ENCODE measurements around the gene GRB10.

Gene GRB10

DNA sequence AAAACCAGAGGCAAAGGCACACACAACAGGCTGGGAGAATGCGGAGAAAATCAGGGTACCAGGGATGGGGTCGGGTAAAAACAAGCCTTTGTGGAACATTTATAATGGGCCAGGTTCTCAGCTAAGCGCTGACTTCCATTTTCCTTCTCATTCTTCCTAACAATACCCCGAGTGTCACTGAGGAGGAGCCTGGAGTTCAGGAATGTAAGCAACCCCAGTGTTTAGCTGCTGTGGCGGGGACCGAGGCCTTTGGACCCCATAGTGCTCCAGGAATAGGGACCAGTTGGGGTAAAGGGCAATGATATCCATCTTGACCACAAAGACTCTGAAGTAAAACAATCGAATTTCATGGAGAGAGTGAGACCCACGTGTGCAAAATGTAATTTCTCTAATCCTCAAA lies 34.2 kb downstream of the GRB10 start:
- ChIA-PET CTCF (no interaction called here), POLR2A (no interaction called here)
- TF ChIP-seq HDGF (IDR thresholded peaks at IDR 0.05; ENCODE audit: borderline replicate concordance) (no peak), CTBP1 (IDR thresholded peaks at IDR 0.05; ENCODE audit: borderline replicate concordance) (no peak), FOXM1 (IDR thresholded peaks at IDR 0.05; ENCODE audit: borderline replicate concordance) (no peak), FOXK2 (IDR thresholded peaks at IDR 0.05) (no peak), ELF4 (IDR thresholded peaks at IDR 0.05) (no peak), L3MBTL2 (conservative IDR thresholded peaks at IDR 0.05) (no peak), SUZ12 (IDR thresholded peaks at IDR 0.05) (no peak), SP1 (IDR thresholded peaks at IDR 0.05) (no peak)
- TF ChIP-seq, protein P1, sequence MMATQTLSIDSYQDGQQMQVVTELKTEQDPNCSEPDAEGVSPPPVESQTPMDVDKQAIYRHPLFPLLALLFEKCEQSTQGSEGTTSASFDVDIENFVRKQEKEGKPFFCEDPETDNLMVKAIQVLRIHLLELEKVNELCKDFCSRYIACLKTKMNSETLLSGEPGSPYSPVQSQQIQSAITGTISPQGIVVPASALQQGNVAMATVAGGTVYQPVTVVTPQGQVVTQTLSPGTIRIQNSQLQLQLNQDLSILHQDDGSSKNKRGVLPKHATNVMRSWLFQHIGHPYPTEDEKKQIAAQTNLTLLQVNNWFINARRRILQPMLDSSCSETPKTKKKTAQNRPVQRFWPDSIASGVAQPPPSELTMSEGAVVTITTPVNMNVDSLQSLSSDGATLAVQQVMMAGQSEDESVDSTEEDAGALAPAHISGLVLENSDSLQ (IDR thresholded peaks at IDR 0.05): no peak
- DNase-seq (ENCODE audit: extremely low spot score): no peak

DNA sequence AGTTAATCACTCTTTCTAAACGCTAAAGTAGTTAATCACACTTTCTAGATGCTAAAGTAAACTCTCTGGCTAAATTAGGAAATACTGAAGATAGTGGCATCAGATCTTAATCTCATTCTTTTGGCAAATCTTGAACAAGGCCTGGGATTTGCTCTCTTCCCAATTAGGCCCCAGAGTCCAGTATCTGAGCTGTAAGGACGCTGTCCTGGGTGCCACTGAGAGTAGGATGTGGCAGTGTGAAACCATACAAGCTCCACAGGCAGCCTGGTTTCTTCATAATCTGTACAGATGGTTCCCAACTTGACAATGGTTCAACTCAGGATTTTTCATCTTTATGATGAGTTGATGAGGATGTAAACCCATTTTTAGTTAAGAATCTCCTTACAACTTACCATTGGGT lies 36.9 kb downstream of the GRB10 start:
- no peak for DNase-seq (ENCODE audit: extremely low spot score)
- ChIA-PET CTCF (no interaction called here), POLR2A (no interaction called here)
- TF ChIP-seq FOXM1 (IDR thresholded peaks at IDR 0.05; ENCODE audit: borderline replicate concordance): no peak
- no peak for TF ChIP-seq ELF4 (IDR thresholded peaks at IDR 0.05)
- TF ChIP-seq CTBP1 (IDR thresholded peaks at IDR 0.05; ENCODE audit: borderline replicate concordance): no peak
- no peak for TF ChIP-seq ARNT (IDR thresholded peaks at IDR 0.05)
- TF ChIP-seq TARDBP (IDR thresholded peaks at IDR 0.05): no peak
- no peak for TF ChIP-seq SP1 (IDR thresholded peaks at IDR 0.05)
- no peak for TF ChIP-seq SUZ12 (IDR thresholded peaks at IDR 0.05)
- no peak for TF ChIP-seq FOXA1 (IDR thresholded peaks at IDR 0.05)

DNA sequence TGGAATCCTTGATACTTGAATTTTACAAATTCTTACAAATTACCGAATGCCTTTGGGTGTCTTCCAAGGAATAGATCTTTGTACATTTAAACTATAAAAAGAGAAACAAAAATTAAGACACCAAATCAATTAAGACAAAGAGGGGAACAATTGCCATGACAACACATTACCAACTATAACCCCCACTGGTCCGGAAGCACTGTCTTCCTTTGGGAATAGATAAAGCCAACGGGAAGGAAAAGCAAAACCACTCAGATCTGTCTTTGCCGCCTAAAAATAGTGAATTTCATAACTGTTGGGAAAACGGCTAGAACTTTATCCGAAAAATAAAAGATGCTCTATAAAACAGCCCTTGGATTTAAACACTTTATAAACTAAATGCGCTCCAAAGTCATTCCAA lies 37.4 kb downstream of the GRB10 start:
- CTCF ChIA-PET: no interaction called here

DNA sequence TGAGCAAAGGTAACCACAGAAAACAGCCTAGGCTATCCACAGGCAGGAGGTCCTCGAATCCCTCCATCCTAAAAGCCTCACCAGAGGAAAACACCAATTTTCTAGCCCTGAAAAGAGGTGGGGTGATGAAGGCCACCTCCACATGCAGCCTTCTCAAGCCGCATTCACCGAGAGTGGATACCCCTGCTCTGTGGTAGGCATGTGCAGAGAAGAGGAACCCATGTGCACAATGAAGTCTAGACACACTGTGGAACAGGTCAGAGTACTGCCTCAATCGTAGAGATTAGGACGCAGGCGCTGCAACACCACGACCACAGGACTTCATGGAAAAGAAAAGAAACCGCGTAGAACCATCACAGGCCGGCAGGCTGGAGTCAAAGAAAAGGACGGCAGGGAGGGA lies 38.8 kb downstream of the GRB10 start:
- TF ChIP-seq SUZ12 (IDR thresholded peaks at IDR 0.05) (no peak), SP1 (IDR thresholded peaks at IDR 0.05) (no peak), HDGF (IDR thresholded peaks at IDR 0.05; ENCODE audit: borderline replicate concordance) (no peak), L3MBTL2 (conservative IDR thresholded peaks at IDR 0.05) (no peak), LEF1 (IDR thresholded peaks at IDR 0.05; ENCODE audit: borderline replicate concordance) (no peak), FOXA1 (IDR thresholded peaks at IDR 0.05) (no peak), TARDBP (IDR thresholded peaks at IDR 0.05) (no peak), FOXM1 (IDR thresholded peaks at IDR 0.05; ENCODE audit: borderline replicate concordance) (no peak), FOXK2 (IDR thresholded peaks at IDR 0.05) (no peak), ELF4 (IDR thresholded peaks at IDR 0.05) (no peak), NFRKB (IDR thresholded peaks at IDR 0.05) (no peak), CTBP1 (IDR thresholded peaks at IDR 0.05; ENCODE audit: borderline replicate concordance) (no peak), ZNF384 (IDR thresholded peaks at IDR 0.05) (no peak), ARNT (IDR thresholded peaks at IDR 0.05) (no peak), BHLHE40 (IDR thresholded peaks at IDR 0.05; ENCODE audit: borderline replicate concordance) (no peak)
- TF ChIP-seq, protein P1 (IDR thresholded peaks at IDR 0.05): no peak
- ChIA-PET POLR2A (no interaction called here), CTCF (no interaction called here)
- DNase-seq (ENCODE audit: extremely low spot score): no peak

More for the DNA sequence above, 37.4 kb downstream of the GRB10 start:
- no peak for TF ChIP-seq HDGF (IDR thresholded peaks at IDR 0.05; ENCODE audit: borderline replicate concordance)
- TF ChIP-seq L3MBTL2 (conservative IDR thresholded peaks at IDR 0.05): no peak
- TF ChIP-seq ELF4 (IDR thresholded peaks at IDR 0.05): no peak
- TF ChIP-seq CTBP1 (IDR thresholded peaks at IDR 0.05; ENCODE audit: borderline replicate concordance): no peak
- TF ChIP-seq BHLHE40 (IDR thresholded peaks at IDR 0.05; ENCODE audit: borderline replicate concordance): no peak
- no peak for TF ChIP-seq SP1 (IDR thresholded peaks at IDR 0.05)
- DNase-seq (ENCODE audit: extremely low spot score): no peak
- POLR2A ChIA-PET: no interaction called here

DNA sequence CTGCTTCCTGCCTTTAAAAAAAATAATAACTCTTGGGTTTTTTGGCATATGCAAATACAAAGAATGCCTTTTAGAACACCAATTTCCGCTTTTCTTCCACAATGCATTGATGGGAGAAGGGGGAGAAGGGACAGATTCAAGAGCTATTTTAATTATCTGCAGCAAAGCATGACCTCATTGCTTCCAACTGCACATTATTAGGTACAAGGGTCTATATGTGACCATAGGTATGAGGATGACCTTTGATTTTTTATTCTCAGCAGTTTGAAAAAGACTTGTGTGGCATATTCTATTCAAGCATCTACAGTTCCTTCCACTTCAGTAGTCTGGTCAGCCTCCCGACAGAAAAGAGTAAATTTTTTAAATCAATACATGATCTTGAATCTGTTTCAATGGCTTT lies 39.7 kb downstream of the GRB10 start:
- DNase-seq (ENCODE audit: extremely low spot score): no peak
- POLR2A ChIA-PET: no interaction called here
- TF ChIP-seq NFRKB (IDR thresholded peaks at IDR 0.05): no peak
- CTCF ChIA-PET: no interaction called here

DNA sequence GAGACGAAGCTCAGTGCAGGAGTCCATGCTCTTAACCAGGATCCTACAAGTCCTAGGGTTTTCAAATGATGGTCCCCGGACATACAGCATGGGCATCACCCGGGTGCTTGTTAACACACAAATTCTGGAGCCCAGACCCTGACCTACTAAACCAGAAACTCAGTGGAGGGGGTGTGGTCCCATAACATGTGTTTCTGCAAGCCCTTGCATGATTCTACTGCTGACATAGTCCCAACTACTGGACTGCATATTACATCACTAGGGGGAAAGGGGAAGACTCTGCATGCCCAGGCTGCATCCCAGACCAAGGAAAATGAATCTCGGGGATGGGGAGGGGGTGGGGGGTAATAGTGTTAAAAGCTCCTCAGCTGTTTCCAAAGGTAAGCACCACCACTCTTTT lies 40.3 kb downstream of the GRB10 start:
- TF ChIP-seq LEF1 (IDR thresholded peaks at IDR 0.05; ENCODE audit: borderline replicate concordance) (no peak), CTBP1 (IDR thresholded peaks at IDR 0.05; ENCODE audit: borderline replicate concordance) (no peak), NFRKB (IDR thresholded peaks at IDR 0.05) (no peak), ARNT (IDR thresholded peaks at IDR 0.05) (no peak), SUZ12 (IDR thresholded peaks at IDR 0.05) (no peak)
- ChIA-PET POLR2A (no interaction called here), CTCF (no interaction called here)
- no peak for DNase-seq (ENCODE audit: extremely low spot score)

DNA sequence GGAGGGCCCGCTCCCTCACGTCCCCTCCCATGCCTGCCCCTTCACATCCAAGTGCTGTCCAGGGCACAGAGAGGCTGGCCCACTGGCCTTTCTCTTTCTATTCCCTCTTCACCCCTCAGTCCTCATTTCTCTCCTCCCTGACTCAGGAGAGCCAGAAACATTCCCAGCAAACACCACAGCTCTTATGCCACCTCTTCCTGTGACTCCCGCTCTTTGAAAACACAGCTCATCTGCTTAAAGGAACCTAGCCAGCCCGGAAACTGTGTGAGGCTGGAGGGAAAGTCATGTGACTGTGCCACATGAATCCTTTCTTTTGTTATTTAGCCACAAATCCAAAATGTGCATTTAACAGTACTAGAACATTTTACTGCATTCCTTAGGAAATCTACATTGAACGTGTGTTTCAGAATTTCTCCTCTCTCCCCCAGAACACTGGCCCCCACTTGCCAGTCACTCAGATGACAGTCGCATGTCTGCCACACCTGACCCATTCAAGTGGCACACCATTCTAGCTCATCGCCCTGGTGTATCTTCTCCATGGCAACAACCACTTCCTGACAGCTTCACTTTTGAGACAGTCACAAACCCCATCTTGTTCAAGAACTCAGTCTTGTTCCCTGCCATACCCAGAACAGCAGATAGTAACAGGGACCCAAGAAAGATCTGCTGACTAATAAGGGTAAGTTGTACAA lies 42.8 kb downstream of the GRB10 start:
- DNase-seq (ENCODE audit: extremely low spot score): no peak
- ChIA-PET POLR2A (no interaction called here), CTCF (interaction anchor here (0.6 kb wide), 1 partner anchor 10 kb away, joined by 3 read pairs; no protein-coding TSS in a partner anchor)
- TF ChIP-seq NFRKB (IDR thresholded peaks at IDR 0.05) (no peak), SUZ12 (IDR thresholded peaks at IDR 0.05) (no peak), CTBP1 (IDR thresholded peaks at IDR 0.05; ENCODE audit: borderline replicate concordance) (no peak), BHLHE40 (IDR thresholded peaks at IDR 0.05; ENCODE audit: borderline replicate concordance) (no peak), ARNT (IDR thresholded peaks at IDR 0.05) (no peak), FOXM1 (IDR thresholded peaks at IDR 0.05; ENCODE audit: borderline replicate concordance) (no peak), FOXA1 (IDR thresholded peaks at IDR 0.05) (no peak), FOXK2 (IDR thresholded peaks at IDR 0.05) (no peak), ELF4 (IDR thresholded peaks at IDR 0.05) (no peak), L3MBTL2 (conservative IDR thresholded peaks at IDR 0.05) (no peak), ZNF384 (IDR thresholded peaks at IDR 0.05) (no peak), SP1 (IDR thresholded peaks at IDR 0.05) (no peak), TARDBP (IDR thresholded peaks at IDR 0.05) (no peak), HDGF (IDR thresholded peaks at IDR 0.05; ENCODE audit: borderline replicate concordance) (no peak), LEF1 (IDR thresholded peaks at IDR 0.05; ENCODE audit: borderline replicate concordance) (no peak)
- TF ChIP-seq, protein P1 (IDR thresholded peaks at IDR 0.05): no peak
